Measurements from ENCODE around the gene MRE11. TPM values are rescaled to one million over a fixed set of nuclear protein-coding genes. Genes with fewer than 3 reads are reported as not detected.
A peak's percentile ranks its signal among the peaks of the same experiment; 100 is the strongest.

Gene MRE11
- total RNA-seq (2014; rRNA removed; shearing (Covaris generic)): 30.6 and 34.6 TPM in 2 replicates

DNA sequence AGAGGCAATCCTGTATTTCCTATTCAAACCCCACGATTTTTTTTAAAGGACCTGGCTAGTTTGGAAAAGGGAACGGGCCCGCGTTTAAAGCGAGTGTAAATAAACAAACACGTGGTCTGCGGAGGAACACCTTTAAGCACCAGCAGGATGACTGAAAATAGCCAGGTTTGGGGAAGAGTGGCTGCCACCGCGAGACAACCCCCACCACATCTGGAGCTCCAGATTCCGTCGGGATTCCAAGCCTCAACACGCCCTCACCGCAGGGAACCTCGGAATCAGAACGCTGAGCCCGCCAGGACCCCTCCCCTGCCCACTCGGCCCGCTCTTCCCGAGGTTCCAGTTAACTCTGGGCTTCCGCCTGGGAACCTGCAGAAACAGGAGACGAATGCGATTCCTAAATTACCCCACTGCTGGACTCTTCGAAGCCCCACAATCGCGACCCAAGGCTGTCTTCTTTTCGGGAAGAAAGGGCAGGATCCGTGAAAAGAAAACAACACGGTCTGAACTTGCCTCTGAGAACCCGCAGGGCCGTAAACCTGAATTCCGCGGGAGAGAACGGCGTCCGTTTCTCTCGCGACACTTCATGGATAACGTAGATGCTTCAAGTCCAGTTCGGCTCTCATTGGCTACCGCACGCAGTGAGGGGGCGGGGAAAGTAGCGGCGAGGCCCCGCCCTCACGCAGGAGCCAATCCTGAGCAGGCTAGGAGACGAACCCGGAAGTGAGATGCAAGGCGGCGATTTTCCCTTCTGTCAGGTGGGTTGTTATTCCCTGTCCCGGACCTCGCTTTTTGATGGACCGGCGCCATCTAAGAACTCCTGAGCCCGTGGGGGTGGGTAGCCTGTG lies at the start of gene MRE11, which contains the start of gene ANKRD49:
TSS of gene MRE11 (minus strand) at position 564 of the 845 bp plus-strand sequence. CDS start 1,043 bp downstream, outside the sequence.
TSS of gene ANKRD49 (plus strand) at position 704 of the 845 bp plus-strand sequence. CDS start 2,710 bp downstream, outside the sequence.
- DNase-seq: peak; percentile 90 to 95
- Histone ChIP-seq H3K9me3 (replicated peaks) (no peaks in the 10 kb centered on the region), H3K36me3 (peaks cover 2% of the 10 kb centered on the region; the same call in 1 of the 2 replicates), H3K27me3 (no peaks in the 10 kb centered on the region), H3K27ac (peak within 1 kb of the TSS; percentile 91), H3K4me3 (peak within 1 kb of the TSS; percentile 89), H3K4me1 (peaks cover 3% of the 10 kb centered on the region; the same call in 1 of the 2 replicates)

DNA sequence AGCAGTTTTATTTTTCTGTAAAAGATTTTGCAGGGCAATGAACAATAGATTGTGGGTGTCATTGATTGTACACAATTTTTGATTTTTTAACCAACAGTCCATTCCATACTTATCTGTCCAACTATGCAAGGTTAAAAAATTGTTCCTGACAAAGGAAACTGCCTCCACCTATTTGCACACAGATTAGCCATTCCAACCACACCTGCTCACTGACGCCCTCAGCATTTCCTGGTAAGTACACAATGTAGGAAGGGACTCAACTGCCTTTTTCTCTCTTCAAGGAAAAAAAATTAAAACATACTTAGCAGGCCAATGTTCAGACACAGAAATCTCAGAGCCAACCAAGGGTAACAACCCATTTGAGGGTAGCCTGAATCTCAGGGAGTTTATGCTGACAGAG lies 45.8 kb upstream of the MRE11 start:
- H3K4me1 ChIP-seq: no peaks in the 10 kb centered on the region
- no peaks in the 10 kb centered on the region for H3K9me3 ChIP-seq (replicated peaks)
- H3K27me3 ChIP-seq: no peaks in the 10 kb centered on the region
- no peak for DNase-seq
- no peak overlapping the region for H3K4me3 ChIP-seq
- no peaks in the 10 kb centered on the region for H3K36me3 ChIP-seq
- no peak overlapping the region for H3K27ac ChIP-seq

DNA sequence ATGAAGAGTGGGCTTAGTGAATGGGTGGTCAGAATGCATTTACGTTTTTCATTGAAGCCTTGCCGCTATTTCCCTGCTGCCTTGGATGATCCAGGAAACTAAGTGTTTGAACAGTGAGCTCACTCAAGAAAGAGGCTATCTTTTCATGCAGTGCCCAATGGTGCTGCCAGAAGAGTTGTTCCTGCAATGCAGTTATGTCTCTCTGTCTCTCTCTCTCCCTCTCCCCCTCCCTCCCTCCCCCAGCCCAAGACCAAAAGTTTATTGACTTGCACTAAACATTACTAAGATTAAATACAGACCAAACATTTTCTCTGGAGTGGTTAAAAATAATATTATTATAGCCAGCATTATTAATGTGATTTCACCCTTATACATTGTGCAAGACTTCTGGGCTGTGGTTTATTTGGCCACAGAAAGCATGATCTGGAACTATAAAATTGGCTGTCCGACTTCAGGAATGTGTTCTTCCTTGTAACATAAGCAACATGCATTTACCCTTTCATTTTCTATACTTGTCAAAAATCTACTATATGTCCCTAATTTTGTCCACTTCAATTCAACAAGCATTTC lies 43.5 kb upstream of the MRE11 start:
- H3K4me3 ChIP-seq: no peak overlapping the region
- DNase-seq: peak in 1 of 2 experiments; percentile 15
- no peak overlapping the region for H3K27ac ChIP-seq
- H3K9me3 ChIP-seq (replicated peaks): no peaks in the 10 kb centered on the region
- H3K27me3 ChIP-seq: no peaks in the 10 kb centered on the region
- no peaks in the 10 kb centered on the region for H3K36me3 ChIP-seq
- H3K4me1 ChIP-seq: no peaks in the 10 kb centered on the region

DNA sequence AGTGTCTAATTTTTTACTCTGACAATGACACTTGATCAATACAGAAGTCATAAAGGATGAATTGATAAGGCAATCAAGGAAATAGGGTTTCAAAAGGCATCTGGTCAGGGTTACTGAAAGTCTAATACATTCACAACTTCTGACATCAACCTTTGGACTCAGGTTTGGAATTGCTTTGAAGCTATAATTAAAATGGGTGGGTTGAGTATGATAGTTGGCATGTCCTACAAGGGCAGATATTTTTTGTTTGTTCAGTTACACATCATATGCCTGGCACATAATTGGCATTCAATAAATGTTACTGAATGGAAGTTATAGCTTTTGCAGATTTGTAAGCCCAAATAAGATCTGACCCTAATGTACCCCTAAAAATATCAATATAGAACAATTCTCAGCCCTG lies 42.7 kb upstream of the MRE11 start:
- Histone ChIP-seq H3K4me1 (no peaks in the 10 kb centered on the region), H3K9me3 (replicated peaks) (no peaks in the 10 kb centered on the region), H3K4me3 (no peak overlapping the region), H3K36me3 (no peaks in the 10 kb centered on the region), H3K27ac (no peak overlapping the region), H3K27me3 (no peaks in the 10 kb centered on the region)
- DNase-seq: no peak

DNA sequence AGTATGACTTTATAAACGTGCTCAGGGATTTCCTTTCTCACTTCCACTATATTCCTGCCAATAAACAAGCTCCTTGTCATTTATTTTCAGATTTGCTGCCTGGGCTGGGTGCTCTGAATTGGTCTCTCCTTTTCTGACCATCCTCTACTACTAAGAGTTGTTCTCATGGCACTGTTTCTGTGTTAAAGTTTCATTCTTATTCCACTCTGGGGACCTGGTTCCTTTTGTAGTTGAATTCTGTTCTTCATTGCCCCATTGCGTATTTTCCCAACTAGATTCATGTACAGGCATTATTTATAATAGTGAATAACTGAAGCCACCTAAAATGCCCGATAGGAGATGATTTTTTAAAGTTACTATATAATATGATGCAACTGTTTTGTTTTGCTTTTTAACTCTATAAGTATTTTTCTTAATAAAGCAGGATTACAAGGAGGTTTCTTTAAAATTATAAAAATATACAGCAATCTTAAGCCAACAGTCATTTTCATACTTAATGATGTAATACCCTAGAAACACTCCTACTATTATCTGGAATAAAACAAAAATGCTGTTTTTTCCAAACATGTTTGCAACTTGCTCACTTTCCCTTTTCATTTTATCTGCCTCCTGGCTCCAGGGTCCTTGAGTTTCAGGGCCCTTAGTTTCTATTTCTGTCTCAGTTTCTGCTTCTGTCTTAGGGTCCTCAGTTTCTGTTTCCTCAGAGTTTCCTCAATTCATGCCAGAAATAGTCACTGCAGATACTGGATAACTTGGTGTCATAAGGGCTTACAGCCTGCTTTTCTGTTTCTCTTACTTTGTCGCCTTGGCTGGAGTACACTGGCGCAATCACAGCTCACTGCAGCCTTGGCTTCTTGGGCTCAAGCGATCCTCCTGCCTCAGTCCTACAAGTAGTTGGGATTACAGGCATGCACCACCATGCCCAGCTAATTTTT lies 40.3 kb upstream of the MRE11 start:
- no peak overlapping the region for H3K27ac ChIP-seq

DNA sequence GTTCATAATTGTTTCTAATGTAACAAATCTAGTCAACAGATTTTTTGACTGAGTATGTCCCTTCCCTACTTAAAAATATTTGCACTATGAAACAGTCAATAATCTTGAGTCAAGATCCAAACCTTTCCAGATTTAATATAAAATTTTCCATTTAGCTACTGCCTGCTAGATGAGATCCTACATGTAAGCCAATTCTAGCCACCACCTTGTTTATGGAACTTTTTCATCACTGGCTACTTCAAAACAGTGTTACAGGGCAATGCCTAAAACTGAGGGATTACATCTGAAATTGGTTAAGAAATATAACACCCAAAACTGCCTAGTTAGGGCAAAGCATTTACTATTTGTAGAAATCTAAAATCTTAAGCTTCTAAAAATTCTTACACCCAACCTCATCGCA lies 39.6 kb upstream of the MRE11 start:
- H3K27ac ChIP-seq: no peak overlapping the region
- no peak for DNase-seq

More for the DNA sequence above, 40.3 kb upstream of the MRE11 start:
- no peak for DNase-seq
- H3K9me3 ChIP-seq (replicated peaks): no peaks in the 10 kb centered on the region
- no peaks in the 10 kb centered on the region for H3K36me3 ChIP-seq
- no peaks in the 10 kb centered on the region for H3K27me3 ChIP-seq
- H3K4me1 ChIP-seq: no peaks in the 10 kb centered on the region
- H3K4me3 ChIP-seq: no peak overlapping the region

DNA sequence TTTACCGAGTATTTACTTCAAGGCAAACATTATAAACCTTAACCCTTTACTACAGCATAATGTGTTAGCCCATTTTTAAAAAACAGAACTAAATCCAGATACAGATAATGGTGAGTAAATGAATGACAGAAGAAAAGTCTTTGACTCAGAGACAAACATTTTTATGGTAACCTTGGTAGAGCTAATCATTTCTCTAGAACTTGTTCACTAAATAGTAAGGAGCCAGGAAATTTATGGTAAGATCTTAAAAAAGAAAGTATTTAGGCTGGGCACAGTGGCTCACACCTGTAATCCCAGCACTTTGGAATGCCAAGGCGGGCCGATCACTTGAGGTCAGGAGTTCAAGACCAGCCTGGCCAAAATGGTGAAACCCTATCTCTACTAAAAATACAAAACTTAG lies 38.6 kb upstream of the MRE11 start:
- H3K36me3 ChIP-seq: no peaks in the 10 kb centered on the region
- H3K4me3 ChIP-seq: no peak overlapping the region
- H3K27me3 ChIP-seq: no peaks in the 10 kb centered on the region
- no peaks in the 10 kb centered on the region for H3K9me3 ChIP-seq (replicated peaks)
- DNase-seq: no peak
- H3K27ac ChIP-seq: no peak overlapping the region
- H3K4me1 ChIP-seq: no peaks in the 10 kb centered on the region

More for the DNA sequence above, 39.6 kb upstream of the MRE11 start:
- no peaks in the 10 kb centered on the region for H3K27me3 ChIP-seq
- no peak overlapping the region for H3K4me3 ChIP-seq
- H3K9me3 ChIP-seq (replicated peaks): no peaks in the 10 kb centered on the region
- no peaks in the 10 kb centered on the region for H3K4me1 ChIP-seq
- H3K36me3 ChIP-seq: no peaks in the 10 kb centered on the region

DNA sequence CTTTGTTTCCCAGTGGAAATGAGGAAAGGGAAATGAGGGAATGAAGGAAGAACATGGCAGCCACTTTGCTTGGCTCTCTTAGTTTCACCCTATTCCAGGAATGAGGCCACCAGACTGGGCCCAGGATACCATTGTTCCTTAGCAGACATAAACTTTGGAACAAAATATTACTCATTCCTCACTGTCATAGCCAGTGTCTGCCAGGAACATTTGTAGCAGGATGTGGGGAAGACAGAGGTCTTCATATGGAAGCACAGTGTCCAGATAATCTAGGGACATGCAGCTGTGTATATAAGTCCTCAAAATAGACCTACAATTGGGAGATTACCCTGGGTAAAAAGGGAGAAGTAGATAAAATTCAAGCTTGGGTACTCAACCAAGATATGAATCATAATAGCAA lies 34.9 kb upstream of the MRE11 start:
- no peak for DNase-seq
- Histone ChIP-seq H3K9me3 (replicated peaks) (no peaks in the 10 kb centered on the region), H3K27ac (no peak overlapping the region), H3K36me3 (no peaks in the 10 kb centered on the region), H3K27me3 (no peaks in the 10 kb centered on the region), H3K4me3 (no peak overlapping the region), H3K4me1 (no peaks in the 10 kb centered on the region)

DNA sequence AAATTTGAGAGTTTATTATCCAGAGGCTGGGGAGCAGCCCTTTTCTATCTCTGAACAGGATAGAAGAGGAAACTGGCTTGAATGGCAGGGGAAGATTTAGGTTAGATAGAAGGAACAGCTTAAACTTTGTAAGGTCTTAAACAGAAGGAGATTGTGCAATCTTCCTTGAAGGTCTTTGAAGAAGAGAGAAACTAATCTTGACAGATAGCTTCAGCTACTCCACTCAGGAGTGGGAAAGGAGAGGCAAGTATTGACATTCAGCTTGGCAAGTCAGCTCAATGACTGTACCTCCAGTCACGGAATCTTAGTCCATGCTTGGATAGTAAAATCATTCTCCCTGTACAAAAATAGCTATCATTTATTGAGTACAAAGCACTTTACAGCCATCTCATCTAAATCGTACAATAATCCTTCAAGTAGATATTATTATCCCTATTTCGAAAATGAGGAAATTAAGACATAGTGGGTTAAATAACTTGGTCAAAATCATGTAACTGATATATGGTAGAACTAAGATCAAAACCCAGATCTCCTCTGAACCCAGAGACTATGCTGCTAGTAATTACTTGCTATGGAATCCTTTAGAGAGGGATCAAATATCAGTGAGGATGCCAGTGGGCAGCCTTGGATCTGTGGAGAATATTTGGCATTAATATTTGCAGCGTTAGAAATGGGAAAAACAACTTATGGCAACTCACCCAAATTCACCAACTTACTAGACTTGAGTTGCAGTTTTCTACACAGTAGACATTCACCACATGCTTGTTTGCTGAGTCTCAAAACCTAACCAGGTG lies 33.2 kb upstream of the MRE11 start:
- H3K4me1 ChIP-seq: no peaks in the 10 kb centered on the region
- H3K9me3 ChIP-seq (replicated peaks): no peaks in the 10 kb centered on the region
- no peak overlapping the region for H3K4me3 ChIP-seq
- no peak for DNase-seq
- H3K27ac ChIP-seq: no peak overlapping the region
- H3K36me3 ChIP-seq: no peaks in the 10 kb centered on the region
- no peaks in the 10 kb centered on the region for H3K27me3 ChIP-seq

DNA sequence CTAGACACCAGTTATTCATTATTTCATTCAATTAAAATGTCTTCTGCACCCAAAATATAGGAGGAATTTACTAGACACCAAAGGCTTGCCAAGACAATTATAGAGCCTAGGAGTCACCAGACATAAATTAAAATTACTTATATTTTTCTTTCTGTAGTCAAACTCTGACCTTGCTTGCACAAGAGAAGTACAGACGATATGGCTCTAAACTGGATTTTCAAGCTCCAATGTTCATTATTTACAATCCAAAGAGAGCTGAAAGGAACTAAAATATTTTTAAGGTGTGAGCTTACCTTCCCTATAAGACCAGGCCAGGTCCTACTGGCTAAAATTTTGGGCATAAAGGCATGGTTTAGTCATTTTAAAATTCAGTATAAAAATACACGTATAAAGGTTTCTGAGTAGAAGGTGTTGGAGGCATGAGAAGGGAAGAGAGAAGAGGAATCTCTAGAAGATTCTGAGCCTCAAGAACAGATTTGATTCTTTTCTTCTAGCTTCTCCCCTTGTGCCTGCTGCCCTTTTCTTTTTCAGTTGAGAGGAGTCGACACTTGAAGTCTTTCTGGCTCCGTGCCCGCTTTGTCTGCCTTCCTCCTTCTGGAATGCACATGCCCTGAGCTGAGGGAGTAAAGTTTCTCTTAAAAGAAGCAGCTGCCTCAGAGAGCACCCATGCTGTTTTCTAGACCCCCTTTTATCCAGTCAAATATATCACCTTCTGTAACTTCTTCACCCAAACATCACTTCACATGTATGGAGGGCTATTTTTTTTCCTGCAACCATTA lies 32.1 kb upstream of the MRE11 start:
- peak; percentile 73 to 76 for DNase-seq
- H3K27ac ChIP-seq: no peak overlapping the region
- no peaks in the 10 kb centered on the region for H3K9me3 ChIP-seq (replicated peaks)

DNA sequence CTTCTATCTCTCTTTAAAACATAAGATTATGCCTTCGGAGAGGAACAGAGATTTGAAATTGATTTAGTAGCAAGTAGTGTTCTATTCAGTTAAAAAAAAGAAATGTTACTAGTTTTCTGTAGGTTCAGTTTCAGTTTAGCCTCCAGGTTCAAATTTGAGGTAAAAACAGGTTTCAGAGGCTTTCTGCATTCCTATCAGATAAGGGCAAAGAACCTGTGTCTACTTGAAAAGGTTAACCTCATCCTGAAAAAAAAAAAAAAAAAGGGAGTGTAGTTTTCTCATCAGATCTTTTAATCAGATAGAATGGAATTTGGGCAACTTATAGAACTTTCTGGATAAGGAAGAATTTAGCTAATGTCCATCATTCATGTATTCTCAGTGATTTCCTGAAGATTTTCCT lies 30.7 kb upstream of the MRE11 start:
- Histone ChIP-seq H3K36me3 (no peaks in the 10 kb centered on the region), H3K27ac (no peak overlapping the region), H3K9me3 (replicated peaks) (no peaks in the 10 kb centered on the region), H3K4me3 (no peak overlapping the region), H3K4me1 (no peaks in the 10 kb centered on the region), H3K27me3 (no peaks in the 10 kb centered on the region)
- no peak for DNase-seq

More for the DNA sequence above, 32.1 kb upstream of the MRE11 start:
- no peaks in the 10 kb centered on the region for H3K27me3 ChIP-seq
- no peaks in the 10 kb centered on the region for H3K4me1 ChIP-seq
- H3K36me3 ChIP-seq: no peaks in the 10 kb centered on the region
- H3K4me3 ChIP-seq: no peak overlapping the region

DNA sequence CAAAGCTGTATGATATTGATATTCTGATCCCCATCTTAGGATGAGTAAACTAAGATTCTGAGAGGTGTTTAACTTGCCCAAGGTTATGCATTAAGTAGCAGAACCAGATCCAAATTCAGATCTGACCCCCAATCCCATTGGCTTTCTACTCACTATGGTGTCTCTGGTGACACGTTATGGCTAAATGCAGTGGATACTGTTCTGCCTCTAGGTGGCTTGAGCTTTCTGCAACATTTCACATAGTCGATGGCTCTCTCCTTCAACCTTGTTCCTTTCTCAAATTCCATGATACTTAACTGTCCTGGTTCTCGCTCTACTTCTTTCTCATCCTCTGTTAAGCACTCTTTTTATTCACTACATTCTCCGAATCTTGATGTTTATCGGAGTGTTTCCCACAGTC lies 28.0 kb upstream of the MRE11 start:
- Histone ChIP-seq H3K4me3 (no peak overlapping the region), H3K9me3 (replicated peaks) (no peaks in the 10 kb centered on the region), H3K27me3 (no peaks in the 10 kb centered on the region), H3K36me3 (no peaks in the 10 kb centered on the region), H3K27ac (no peak overlapping the region), H3K4me1 (no peaks in the 10 kb centered on the region)
- DNase-seq: peak in 1 of 2 experiments; percentile 7

DNA sequence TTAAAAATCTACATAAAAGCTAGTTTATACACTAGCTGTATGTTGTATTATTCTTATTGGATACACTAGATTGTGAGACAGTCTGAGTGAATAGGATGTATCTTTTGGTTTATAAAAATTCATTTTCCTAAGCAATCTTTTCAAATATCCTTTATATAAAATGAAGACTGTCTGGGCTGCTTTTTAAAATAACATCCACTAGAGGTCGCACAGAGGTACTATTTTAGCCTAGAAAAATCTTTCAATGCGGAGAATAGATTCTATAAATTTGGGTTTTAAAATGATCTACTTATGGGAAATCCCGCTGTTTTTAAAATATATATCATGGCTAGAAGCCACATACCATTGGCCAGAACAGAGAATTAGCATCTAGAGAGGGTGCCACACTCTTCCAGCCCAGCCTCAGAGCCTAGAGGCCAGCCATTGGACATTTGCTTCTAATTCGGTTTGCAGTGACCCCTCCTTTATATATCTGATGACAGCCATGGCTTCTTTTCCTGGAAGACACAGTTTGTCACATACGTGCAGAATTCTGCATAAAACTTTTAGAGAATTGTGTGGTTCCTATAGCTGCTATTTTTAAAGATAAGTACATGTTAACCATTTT lies 25.9 kb upstream of the MRE11 start:
- Histone ChIP-seq H3K27ac (no peak overlapping the region), H3K36me3 (no peaks in the 10 kb centered on the region), H3K4me3 (no peak overlapping the region), H3K4me1 (no peaks in the 10 kb centered on the region), H3K27me3 (no peaks in the 10 kb centered on the region), H3K9me3 (replicated peaks) (no peaks in the 10 kb centered on the region)
- peak in 1 of 2 experiments; percentile 54 for DNase-seq
